HG03066 (cell line): ENCODE results near the gene PEAK3.
"Not testable (repeated sequence)": the region's sequence is repeated elsewhere in the genome, so short reads cannot be mapped to it uniquely, and the experiment has no call there.

Experiments used
- ATAC-seq: cut with Tn5 transposase; IDR thresholded peaks from one replicate; pipeline ENCODE4 v1.9.1; 2021; ENCODE audit warnings: low read depth; ENCODE audit not compliant: unreplicated experiment

Gene PEAK3

DNA sequence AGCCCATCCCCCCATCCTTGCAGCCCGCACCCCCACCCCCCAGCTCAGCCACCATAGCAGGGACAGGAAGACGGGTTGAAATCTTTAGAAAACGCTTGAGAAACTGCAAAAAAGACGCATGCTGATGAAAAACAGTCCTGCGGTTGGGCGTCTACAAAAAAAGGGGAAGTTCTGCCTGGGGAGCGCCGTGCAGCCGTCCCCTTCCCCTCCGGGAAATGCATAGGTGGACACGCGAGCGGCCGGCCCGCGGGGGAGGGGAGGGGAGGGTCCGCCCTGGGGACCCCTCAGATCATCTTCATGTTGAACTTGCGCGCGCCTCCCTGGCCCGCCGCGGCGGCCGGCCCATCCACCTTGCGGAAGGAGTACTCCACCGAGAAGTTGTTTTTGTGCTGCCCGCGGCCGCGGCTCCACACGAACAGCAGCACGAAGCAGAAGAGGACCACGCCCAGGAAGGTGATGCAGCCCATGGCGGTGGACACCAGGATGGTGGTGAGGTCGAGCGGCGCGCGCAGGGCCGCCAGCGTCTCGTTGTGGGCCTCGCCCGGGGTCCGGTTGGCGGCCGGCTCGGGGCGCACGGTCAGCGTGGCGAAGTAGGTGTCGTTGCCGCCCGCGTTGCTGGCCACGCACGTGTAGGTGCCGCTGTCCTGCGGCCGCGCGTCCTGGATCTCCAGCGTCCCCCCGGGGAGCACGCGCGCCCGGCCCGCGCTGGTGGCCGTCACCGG, 7.9 kb upstream of the PEAK3 start:
- no peak for ATAC-seq

DNA sequence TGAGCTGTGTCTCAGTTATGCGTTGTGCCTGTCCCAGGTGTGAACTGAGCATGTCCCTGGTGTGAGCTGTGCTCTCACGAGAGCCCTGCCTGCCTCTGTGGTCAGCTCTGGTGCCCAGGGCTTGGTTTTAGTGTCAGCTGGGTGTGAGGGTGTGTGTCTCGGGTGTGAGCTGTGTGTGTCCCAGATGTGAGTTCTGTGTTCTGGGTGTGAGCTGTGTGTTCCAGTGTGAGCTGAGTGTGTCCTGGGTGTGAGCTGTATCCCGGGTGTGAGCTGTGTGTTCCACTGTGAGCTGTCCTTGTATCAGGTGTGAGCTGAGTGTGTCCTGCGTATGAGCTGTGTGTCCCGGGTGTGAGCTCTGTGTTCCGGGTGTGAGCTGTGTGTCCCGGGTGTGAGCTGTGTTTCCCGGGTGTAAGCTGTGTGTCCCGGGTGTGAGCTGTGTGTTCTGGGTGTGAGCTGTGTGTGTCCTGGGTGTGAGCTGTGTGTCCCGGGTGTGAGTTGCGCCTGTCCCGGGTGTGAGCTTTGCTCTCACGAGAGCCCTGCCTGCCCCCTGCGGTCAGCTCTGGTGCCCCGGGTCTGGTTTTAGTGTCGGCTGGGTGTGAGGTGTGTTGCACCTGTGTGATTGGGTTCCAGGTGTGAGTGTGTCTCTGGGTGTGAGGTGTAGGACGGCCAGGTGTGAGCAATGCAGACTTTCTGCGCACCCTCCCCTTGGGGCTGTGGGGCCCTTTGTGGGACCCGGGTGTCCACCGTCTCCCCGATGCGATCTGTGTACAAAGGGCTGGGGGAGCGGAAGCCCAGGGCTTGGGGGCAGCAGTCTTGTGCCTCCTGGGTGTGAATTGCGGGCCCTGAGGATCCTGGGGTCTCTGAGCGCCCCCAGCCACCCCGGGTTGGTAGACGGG, 7.1 kb upstream of the PEAK3 start:
- no peak for ATAC-seq

DNA sequence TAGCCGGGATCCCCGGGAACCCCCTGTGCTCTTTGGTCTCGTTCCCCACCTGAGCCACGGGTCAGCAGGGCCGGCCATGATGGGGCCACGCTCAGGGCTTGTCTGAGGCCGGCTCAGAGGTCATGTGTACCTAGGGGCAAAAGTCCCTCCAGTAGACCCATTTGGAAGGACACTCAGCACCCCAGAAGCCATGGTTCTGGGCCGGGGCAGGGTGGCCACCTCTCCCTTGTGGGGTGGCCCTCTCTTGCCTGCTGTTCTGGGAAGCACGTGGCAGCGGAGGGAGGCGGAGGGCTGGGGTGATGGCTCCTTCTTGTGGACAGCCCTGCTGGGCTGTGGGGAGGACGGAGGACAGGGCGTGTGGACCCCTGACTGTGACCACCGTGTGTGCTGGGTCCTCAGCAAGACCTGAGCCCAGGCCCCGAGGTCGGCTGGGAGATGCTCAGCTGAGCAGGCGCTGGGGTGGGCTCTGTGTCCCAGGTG, 6.4 kb upstream of the PEAK3 start:
- ATAC-seq: no peak

DNA sequence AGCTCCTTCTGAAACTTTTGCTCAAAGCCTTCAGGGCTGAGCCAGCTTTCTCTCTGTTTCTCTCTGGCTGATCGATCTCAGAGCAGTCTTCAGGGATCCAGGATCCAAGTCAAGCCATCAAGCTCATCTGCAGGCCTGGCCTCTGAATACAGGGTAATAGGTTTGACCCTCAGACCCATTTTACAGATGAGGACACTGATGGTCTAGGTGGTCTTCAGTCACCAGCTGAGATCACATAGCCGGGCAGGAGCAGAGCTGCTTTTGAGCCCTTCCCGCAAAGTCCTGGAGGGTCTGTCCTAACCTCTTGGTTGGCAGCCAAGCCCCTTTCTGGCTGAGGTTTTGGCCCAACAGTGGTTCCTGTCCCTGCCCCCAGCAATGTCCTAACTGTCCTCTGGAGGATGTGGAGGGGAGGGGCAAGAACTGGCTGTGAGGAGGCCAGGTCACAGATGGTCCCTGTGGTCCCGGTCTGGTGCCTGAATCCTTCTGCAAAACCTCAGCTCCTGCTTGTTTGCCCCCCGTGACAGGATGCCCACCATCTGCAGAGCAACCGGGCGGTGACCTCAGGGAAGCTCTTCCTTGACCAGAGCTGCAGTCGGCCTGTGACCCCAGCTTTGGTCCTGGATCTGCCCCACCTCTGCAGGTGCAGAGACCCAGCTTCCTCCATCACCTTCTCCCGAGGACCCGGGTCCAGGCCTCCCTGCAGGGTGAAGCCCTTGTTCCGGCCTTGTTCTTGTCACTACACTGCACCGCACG, 5.8 kb upstream of the PEAK3 start:
- ATAC-seq: no peak

DNA sequence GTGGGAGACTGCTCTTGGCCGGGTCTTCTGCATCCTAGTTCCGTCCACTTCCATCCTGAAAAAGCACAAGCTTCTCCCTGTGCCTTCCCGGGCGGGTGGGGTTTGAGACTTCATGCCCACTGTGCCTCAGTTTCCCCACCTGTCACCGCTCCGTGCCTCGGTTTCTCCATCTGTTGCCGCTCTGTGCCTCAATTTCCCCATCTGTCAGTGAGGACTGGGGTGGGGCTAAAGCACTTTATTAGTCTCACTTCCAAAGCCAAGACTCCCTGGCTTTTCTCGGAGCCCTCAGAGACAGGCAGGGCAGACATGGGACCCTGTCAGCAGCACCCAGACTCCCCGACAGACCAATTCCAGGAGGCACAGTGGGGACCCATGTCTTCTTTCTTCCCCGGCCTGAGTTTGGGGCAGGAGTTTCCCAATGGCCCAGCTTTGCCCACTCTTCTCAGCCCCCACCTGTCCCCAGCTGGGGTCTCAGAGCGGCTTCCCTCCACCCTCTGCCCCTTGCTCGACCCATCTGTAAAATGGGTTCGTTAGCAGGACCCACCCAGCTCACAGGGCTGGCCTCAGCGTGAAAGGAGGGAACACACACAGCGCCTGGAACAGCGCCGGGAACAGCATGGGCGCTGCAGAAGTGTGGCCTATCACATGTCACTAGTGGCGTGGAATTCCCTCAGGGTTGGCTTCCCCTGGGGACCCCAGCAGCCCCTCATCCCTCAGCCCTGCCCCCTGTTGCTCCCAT, 4.6 kb upstream of the PEAK3 start:
- no peak for ATAC-seq

DNA sequence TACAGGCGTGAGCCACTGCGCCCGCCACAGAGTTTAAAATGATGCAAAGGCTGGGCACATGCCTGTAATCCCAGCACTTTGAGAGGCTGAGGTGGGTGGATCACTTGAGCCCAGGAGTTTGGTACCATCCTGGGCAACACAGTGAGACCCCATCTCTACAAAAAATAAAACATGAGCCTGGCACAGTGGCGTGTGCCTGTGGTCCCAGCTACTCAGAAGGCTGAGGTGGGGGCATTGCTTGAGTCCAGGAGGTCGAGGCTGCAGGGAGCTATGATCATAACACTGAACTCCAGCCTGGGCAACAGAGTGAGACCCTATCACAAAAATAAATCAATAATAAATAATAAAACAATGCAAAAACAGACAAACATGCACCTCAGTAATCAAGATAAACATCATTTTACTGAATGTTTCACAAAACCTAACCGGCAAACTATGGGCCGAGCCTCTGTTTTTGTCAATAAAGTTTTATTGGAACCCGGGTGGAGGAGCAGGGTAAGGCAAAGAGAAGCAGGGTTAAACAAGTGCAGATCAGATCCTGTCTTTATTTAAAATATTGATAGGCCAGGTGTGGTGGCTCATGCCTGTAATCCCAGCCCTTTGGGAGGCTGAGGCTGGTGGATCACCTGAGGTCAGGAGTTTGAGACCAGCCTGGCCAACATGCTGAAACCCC, 2.0 kb upstream of the PEAK3 start:
- no peak for ATAC-seq

DNA sequence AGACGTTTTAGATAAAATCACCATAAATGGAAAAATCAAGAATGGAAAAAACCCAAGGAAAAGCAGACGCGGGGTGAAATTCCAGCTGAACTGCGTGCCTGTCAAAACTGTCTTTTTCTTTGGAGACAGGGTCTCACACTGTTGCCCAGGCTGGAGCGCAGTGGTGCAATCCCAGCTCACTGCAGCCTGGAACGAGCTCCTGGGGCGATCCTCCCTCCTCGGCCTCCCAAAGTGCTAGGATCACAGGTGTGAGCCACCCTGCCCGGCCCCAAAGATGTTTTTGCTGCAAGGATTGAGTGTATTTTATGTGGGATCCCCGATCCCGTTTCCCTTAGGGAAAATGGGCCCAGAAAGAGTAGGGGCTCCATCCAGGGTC, 875 bp upstream of the PEAK3 start:
- no peak for ATAC-seq

DNA sequence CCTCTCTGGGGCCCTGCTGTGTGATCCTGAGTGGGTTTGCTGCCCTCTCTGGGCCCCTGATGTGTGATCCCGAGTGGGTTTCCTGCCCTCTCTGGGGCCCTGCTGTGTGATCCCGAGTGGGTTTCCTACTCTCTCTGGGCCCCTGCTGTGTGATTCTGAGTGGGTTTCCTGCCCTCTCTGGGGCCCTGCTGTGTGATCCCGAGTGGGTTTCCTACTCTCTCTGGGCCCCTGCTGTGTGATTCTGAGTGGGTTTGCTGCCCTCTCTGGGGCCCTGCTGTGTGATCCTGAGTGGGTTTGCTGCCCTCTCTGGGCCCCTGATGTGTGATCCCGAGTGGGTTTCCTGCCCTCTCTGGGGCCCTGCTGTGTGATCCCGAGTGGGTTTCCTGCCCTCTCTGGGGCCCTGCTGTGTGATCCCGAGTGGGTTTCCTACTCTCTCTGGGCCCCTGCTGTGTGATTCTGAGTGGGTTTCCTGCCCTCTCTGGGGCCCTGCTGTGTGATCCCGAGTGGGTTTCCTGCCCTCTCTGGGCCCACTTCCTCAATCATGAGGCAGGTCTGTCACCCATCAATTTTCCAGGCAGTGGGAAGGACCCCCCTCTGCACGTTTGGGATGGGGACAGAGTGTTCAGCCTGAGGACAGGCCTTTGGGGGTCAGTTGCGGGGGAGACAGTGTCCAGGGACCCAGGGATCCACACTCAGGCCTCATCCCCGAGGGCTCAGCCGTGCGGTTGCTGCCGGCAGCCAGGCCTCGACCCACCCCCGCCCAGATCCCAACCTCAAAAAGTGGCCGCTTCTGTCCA, 512 bp downstream of the PEAK3 start:
- ATAC-seq: not testable (repeated sequence)

DNA sequence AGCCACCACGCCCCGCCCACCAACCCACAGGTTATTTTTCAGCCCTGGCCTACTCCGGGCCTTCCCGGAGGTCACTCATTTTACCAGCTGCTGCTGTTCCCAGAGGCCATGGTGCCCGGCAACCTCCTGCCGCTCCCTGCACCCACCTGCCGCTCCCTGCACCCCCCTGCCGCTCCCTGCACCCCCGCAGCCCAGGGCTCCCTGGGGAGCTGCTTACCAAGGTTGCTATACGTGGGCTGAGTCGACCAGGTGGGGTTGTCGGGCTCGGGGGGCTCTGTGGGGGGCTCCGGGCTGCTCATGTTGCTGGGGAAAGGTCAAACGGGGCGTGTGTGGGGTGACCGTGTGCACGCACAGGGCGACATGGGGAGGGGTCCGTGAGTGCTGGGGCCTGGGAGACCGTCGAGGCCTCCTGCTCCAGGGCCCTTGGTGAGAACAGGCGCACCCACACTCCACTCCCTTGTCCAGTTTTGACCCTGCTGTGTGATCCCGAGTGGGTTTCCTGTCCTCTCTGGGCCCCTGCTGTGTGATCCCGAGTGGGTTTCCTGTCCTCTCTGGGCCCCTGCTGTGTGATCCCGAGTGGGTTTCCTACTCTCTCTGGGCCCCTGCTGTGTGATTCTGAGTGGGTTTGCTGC, 1.2 kb downstream of the PEAK3 start:
- ATAC-seq: no peak

DNA sequence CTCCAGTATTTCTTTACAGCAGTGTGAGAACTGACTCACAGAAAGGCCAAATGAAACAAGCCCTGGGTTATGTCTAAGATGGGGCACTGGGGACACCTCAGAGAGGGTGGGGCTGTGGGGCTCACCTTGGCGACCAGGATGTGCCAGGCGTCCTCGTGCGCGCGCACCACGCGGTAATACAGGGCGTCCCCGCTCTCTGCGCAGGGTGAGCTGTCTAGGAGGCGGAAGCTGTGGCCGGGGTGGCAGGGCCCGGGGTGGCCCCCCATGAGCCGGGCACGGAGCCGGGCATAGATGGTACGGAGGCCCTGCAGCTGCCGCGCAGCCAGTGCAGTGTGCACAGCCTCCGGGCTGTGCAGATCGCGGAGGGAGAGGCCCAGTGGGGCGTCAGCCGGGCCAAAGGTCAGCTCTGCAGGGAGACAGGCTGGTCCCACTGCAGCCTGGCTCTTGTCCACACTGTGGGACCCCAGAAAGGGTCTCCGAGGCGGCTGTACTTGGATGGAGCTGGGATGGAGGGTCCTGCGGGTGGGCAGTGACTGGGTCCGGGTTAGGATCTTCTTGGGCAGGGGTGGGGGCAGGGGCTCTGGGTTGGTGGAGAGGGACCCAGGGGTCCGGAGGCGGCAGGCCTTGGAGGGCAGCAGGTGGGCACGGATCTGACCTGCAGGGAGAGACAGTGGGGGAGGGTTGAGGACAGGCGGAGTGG, 3.4 kb downstream of the PEAK3 start:
- no peak for ATAC-seq

DNA sequence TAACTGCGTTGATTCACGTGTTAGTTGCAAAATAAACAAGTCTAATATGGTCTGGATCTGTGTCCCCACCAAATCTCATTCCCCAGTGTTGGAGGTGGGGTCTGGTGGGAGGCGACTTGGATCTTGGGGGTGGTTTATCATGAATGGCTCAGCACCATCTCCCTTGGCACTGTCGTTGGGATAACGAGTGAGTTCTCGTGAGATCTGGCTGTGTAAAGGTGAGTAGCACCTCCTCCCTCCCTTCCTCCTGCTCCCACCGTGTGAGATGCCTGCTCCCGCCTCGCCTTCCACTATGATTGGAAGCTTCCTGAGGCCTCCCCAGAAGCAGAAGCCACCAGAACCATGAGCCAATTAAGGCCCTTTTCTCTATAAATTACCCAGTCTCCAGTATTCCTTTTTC, 4.8 kb downstream of the PEAK3 start:
- no peak for ATAC-seq

DNA sequence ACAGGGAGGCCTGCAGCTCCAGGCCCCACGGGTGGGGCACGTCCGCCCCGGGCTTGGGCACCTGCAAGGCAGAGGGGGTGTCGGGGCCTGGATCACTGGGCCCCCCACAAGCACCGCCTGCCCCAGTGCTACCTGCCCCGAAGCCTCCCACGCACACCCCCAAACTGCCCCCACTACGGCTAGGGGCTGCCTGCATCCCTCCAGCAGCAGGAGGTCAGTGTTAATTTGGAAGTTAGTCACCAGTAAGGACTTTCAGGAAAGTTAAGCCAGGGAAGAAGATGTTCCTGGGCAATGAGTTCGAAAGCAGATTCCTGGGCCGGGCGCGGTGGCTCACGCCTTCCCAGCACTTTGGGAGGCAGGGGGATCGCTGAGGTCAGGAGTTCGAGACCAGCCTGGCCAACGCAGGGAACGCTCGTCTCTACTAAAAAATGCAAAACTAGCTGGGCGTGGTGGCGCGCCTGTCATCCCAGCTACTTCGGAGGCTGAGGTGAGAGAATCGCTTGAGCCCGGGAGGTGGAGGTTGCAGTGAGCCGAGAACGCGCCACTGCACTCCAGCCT, 5.5 kb downstream of the PEAK3 start:
- ATAC-seq: no peak

DNA sequence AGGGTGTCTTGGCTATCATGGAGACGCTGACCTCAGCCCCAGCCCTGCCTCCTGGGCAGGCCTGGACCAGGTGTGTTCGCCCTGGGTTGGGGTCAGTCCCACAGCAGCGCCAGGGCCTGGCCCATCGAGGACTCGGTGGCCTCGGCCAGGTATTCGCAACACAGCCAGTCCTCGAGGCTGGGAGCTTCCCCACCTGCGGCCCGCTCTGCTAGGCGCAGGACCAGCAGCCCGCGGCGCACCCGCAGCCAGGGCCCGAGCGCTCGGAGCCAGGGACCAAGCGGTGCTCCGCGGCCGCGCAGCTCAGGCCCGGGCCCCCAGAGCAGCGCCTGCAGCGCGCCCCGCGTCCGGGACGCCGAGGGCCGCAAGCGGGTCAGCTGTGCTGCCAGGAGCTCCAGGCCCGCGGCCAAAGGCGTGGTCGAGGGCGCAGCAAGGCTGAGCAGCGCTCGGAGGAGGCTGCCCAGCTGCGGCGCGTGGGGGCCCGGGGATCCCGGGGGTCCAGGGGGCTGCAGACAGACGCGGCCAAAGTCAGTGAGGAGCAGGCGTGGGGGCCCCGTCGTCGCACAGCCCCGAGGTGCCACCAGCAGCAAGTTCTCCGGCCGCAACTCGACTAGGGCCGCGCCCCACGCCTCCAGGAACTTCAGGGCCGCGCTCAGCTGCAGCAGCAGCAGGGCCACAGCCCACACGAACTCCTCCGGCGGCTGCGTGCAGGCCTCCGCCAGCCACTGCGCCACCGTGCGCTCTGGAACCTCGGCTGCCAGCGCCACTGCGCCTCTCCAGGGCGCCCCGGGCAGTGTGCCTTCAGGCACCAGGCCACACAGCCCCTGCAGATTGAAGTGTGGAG, 6.2 kb downstream of the PEAK3 start:
- no peak for ATAC-seq

DNA sequence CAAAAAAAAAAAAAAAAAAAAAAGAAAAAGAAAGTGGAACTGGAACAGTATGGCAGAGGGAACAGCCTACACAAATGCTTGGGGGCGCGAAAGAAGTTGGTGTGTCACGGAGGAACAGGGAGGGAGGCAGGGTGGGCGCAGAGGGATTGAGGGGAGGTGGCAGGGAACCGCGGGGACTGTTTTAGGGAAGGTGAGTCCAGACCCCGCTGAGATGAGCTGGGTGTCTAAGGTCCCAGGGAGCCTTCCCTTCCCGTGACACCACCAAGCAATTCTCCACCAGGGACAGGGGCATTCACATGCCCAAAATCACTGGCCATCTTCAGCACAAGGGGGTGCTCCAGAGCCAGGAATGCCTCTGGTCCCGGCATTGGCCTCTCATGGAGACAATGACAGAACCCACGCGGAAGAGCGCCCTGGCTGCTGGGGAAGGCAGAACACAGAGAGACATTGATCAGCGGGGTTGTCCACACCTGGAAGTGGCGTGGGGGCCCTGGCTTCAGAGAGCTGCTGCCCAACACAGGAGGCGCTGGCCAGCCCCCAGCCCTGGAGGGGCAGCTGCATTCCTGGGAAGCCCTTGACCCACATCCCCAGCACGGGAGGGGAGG, 6.9 kb downstream of the PEAK3 start:
- no peak for ATAC-seq

DNA sequence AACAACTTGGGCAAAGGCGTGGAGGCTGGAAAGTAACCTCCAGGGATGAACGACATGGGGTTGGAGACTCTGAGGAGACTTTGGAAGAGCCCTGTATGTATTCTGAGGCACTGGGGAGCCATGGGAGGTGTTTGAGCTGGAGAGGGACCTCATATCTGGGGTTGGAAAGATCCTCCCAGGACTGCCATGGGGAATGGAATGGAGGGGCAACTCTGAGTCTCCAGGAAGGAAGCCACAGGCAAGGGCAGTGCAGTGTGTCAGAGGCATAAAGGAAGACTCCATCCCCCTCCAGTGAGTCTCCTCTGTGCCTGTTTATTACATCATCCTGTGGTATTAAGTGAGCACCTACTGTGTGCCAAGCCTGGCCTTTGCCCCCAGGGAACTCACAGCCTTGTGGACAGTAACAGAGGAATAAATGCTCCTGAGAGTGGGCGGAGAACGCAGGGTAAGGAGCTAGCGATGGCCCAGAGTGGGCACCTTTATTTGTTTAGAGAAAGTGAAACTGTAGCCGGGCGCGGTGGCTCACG, 7.7 kb downstream of the PEAK3 start:
- ATAC-seq: no peak
